HEK293T (cell line): Measurements from ENCODE around the gene TTLL3.

Source experiments
- BHLHE40 ChIP-seq: fragments of 450-650 bp; IDR thresholded peaks from 2 replicates; pipeline ENCODE4 v1.6.1; 2016; ENCODE audit warnings: mild to moderate bottlenecking, moderate library complexity, borderline replicate concordance
- ELF4 ChIP-seq: fragments of 450-650 bp; IDR thresholded peaks from 2 replicates; pipeline ENCODE4 v1.6.1; 2017; ENCODE audit warnings: antibody characterized with exemption
- FOXA1 ChIP-seq: fragments of 450-650 bp; IDR thresholded peaks from 2 replicates; pipeline ENCODE4 v1.6.1; 2016; ENCODE audit warnings: mild to moderate bottlenecking
- FOXK2 ChIP-seq: fragments of 450-650 bp; IDR thresholded peaks from 2 replicates; pipeline ENCODE4 v1.6.1; 2016; ENCODE audit warnings: mild to moderate bottlenecking
- FOXM1 ChIP-seq: fragments of 450-650 bp; IDR thresholded peaks from 2 replicates; pipeline ENCODE4 v1.6.1; 2017; ENCODE audit warnings: mild to moderate bottlenecking, borderline replicate concordance
- HDGF ChIP-seq: fragments of 450-650 bp; IDR thresholded peaks from 2 replicates; pipeline ENCODE4 v1.6.1; 2017; ENCODE audit warnings: antibody characterized with exemption, borderline replicate concordance
- L3MBTL2 ChIP-seq: fragments of 450-650 bp; conservative IDR thresholded peaks from 2 replicates; pipeline ENCODE4 v1.6.1; 2016; ENCODE audit warnings: mild to moderate bottlenecking
- NFRKB ChIP-seq: fragments of 450-650 bp; IDR thresholded peaks from 2 replicates; pipeline ENCODE4 v1.6.1; 2016; ENCODE audit warnings: mild to moderate bottlenecking, moderate library complexity
- SP1 ChIP-seq: fragments of 450-650 bp; IDR thresholded peaks from 2 replicates; pipeline ENCODE4 v1.6.1; 2017
- SUZ12 ChIP-seq: fragments of 450-650 bp; IDR thresholded peaks from 2 replicates; pipeline ENCODE4 v1.6.1; 2016; ENCODE audit warnings: mild to moderate bottlenecking
- TARDBP ChIP-seq: fragments of 450-650 bp; IDR thresholded peaks from 2 replicates; pipeline ENCODE4 v1.6.1; 2016
- ZNF384 ChIP-seq: fragments of 450-650 bp; IDR thresholded peaks from 2 replicates; pipeline ENCODE4 v1.6.1; 2016
- TF ChIP-seq, protein P1 (sequence below): fragments of 450-650 bp; IDR thresholded peaks from 2 replicates; pipeline ENCODE4 v1.6.1; 2016

DNA sequence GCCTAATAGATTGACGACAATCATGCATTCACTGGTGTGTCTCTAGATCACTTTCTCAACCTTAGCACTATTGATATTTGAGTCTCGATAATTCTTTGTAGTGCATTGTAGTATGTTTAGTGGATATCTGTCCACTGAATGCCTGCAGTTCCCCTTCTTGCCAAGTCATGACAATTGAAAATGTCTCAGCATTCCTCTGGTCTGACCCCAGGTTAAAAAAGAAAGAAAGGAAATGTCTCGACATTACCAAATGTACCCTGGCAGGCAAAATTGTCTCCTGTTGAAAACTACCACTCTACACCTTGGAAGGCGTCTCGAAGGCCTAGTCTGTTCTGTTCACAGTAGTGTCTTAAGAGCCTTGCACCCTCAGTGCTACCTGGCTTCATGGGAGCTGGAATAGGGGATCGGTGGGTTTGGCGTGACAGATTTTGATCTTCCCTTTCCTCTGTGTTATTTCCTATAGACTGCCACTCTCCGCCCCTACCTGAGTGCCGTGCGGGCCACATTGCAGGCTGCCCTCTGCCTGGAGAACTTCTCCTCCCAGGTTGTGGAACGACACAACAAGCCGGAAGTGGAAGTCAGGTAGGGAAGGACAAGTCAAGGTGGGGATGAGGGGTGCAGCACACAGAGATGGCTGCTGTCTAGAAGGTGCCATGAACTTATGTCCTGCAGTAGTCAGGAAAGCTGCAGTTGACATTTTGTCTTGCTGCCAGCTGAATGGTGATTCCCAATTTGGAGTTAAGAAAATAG is 12.7 kb upstream of the TTLL3 start:
- TF ChIP-seq FOXA1: no peak
- no peak for TF ChIP-seq ELF4
- TF ChIP-seq, protein P1, sequence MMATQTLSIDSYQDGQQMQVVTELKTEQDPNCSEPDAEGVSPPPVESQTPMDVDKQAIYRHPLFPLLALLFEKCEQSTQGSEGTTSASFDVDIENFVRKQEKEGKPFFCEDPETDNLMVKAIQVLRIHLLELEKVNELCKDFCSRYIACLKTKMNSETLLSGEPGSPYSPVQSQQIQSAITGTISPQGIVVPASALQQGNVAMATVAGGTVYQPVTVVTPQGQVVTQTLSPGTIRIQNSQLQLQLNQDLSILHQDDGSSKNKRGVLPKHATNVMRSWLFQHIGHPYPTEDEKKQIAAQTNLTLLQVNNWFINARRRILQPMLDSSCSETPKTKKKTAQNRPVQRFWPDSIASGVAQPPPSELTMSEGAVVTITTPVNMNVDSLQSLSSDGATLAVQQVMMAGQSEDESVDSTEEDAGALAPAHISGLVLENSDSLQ: no peak
- TF ChIP-seq SP1: no peak
- no peak for TF ChIP-seq FOXM1
- no peak for TF ChIP-seq HDGF
- TF ChIP-seq ZNF384: no peak
- no peak for TF ChIP-seq FOXK2
- TF ChIP-seq L3MBTL2: no peak
- no peak for TF ChIP-seq SUZ12
- no peak for TF ChIP-seq BHLHE40
- TF ChIP-seq NFRKB: no peak
- TF ChIP-seq TARDBP: no peak
